CD4-positive, alpha-beta T cell treated with Interleukin-12 subunit alpha and Interleukin-12 subunit beta, for 1 hour (primary cell): Measurements from ENCODE around the gene CDK13.
A peak's percentile ranks its signal among the peaks of the same experiment; 100 is the strongest.
"Not testable (repeated sequence)": the region's sequence is repeated elsewhere in the genome, so short reads cannot be mapped to it uniquely, and the experiment has no call there.

Experiments used
- DNase-seq: peaks from one replicate; pipeline ENCODE4 v3.0.0-alpha.2; 2020

Gene CDK13

DNA sequence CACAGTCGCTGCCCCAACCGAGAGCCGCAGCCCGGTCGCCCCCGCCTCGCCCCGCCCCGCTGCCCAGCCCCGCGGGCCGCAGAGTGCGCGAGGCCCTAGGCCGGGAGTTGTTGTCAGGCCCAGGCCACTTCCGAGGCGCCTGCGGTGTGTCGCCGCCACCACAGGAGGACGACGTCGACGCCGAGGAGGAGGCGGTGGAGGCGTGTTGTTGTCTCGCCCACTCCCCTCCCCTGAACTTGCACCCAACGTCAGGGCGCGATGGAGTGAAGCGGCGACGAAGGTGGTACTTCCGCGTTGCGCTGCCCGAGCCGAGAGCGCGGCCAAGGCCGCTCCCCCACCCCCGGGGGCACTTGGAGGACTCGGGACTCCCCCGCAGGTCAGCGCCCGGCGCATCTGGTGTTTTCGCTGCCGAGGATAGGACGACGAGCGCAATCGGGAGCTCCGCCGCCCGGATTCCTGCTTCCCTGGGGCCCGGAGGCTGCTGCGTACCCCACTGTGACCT lies at the start of gene CDK13:
TSS of gene CDK13 (plus strand) at position 286 of the 502 bp plus-strand sequence. CDS start 386 bp downstream, outside the sequence.
- DNase-seq, result peak; percentile 93

DNA sequence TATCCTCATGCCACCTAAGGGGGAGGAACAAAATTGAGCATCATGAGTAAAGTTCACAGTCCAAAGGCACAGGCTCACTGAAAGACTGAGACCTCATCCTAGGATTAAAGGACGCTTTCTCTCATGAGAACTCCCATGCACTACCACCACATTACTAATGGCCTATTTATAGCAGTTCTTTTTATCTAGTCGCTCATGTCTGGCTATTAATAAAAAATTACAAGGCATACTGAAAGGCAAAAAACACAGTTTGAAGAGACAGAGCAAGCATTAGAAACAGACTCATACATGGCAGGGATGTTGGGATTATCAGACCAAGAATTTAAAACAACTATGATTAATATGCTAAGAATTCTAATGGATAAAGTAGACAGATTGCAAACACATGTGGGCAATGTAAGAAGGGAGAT lies 46.0 kb upstream of the CDK13 start:
- DNase-seq, result no peak

DNA sequence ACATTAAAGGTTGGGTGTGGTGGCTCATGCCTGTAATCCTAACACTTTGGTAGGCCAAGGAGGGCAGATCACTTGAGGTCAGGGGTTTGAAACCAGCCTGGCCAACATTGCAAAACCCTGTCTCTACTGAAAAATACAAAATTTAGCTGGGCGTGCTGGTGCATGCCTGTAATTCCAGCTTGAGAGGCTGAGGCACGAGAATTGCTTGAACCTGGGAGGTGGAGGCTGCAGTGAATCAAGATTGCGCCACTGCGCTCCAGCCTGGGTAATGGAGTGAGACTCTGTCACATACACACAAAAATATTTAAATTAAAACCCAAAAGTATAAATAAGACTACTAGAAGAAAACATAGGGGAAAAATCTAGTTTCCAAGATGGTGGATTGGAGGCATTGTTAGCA lies 41.9 kb upstream of the CDK13 start:
- DNase-seq, result no peak

DNA sequence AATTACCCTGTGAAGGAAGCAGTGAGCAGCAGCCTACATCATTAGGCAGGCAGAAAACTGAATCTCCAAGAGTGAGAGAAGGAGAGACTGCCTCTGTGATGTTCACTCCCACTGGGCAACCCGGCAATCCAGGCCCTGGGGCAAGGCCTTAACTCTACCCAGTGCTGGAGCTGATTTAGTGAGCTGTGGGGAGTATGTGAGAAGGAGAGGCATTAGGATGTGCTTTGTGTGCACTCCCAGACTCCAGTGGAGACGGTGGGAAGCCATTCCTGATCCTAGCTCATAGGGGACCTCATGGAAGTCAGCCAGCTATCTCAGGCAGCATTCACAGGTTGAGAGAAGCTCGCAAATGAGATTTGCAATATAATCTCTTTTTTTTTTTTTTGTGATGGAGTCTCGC lies 41.1 kb upstream of the CDK13 start:
- no peak for DNase-seq

DNA sequence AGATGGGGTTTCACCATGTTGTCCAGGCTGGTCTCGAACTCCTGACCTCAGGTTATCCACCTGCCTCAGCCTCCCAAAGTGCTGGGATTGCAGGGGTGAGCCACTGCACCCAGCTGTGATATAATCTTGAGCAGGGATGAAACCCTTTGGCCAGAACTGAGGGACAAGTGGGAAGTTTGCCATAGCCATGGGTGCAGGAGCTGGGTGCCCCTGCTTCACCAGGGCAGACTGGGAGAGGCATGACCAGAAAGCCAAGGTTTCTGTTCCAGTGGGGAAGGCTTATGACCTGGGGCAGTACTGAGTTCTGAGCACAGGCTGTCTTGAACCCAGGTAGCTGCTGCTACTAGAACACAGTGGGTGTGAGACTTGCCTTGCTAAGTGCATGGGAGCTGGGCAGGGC lies 40.5 kb upstream of the CDK13 start:
- DNase-seq, result no peak

DNA sequence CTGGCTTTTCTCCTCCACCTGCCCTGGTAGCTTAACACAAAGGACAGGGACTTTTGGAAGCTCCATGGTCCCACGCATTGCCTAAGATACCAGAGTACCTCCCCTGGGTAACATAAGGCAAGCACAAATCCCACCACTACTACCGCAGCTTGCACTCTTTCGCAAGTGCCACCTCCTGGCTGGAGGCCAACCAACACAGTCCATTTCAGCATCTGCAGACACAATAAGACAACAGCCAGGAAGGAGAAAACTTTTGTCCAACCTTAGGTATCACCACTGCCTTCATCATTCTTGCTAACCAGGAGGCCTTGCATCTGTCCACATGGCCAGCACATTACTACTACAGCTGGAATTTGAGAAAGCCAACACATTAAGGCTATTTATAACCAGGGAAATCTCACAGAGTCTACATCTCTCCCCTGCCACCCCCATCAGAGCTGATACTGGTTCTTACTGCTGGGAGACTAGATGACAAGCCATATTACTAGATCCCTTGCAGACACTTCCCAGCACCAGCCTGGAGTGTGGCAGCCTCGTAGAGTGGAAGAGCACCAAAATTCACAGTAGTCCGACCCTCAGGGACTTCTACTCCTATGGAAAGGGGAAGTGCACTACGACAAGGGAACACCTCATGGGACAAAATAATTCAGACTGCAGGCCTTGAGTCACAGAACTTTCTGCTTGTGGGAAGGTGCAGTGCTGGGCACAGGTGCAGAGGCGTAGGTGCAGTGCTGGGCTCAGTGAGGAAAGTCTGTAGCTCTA lies 39.8 kb upstream of the CDK13 start:
- DNase-seq, result no peak

DNA sequence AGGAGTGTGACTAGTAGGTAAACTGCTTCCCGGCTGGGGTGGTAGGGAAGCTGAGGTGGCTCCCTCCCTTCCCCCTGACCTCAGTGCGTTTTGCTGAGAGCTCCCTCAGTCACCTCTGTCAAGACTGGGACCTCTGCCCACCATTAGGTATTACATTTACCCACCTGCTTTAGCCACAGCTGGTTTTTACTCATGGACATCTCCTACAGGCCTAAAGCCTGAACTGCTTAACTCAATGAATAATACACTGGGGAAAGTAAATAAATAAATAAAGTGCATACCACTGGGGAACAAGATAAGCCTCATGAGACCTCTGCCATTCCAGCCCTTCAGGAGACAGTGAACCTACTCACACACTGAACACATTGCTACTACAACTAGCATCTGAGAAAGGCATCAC lies 38.9 kb upstream of the CDK13 start:
- no peak for DNase-seq

DNA sequence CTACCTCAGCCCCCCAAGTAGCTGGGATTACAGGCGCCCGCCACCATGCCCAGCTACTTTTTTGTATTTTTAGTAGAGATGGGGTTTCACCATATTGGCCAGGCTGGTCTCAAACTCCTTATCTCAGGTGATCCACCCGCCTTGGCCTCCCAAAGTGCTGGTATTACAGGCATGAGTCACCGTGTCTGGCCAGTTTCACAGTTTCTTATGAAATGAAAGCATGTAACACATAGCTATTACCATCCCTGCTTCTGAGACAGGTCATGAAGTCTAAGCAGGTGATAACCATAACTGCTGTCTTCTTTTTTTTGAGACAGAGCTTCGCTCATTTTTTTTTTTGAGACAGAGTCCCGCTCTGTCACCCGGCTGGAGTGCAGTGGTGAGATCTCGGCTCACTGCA lies 34.2 kb upstream of the CDK13 start:
- DNase-seq, result not testable (repeated sequence)

DNA sequence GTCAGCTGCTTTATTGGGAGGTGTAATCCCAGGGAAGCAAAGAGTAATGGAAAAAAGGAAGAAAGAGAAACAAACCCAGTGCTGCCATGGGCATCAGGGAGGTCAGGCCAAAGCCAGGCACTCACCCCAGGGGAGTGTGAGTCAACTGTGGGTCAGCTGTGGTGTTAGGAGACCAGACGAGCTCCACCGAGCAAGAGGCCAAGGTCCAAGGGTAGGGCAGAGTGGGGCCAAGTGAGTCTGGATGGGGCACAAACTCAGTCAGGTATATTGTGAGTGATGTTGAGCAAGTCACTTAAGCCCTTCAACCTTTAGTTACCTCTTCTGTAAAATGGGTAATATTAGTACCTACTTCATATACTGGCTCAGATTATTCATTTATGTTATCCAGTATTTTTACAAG lies 30.4 kb upstream of the CDK13 start:
- no peak for DNase-seq

DNA sequence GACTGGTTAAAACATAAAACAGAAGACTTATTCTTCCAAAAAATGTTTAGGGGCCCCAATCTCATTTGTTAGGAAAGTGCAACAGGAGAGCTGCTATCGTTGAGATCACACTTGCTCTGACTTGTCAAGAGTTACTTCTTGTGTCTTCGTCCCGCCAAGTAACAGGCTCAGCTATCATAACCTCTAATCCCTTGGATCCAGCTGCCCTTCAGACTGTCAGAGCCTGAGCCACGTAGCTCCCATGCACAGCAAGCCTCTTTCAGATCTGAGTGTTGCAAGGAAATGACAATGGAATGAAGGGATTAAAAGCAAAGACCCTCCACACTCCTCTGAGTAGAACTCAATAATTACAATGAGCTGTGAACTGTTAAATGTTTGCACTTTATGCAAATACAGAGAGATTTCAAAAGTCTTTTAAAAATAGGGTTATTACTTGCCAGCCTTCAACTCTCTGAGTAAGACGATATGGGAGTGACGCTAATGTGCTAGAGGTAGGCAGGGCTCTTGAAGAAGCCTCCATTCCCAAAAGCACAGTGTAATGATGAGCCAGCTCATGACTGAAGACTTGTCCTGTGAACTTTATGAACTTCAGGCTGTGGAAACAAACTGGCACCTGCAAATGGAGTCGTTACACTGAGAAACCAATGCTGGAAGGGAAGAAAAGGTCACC lies 28.4 kb upstream of the CDK13 start:
- DNase-seq, result no peak

DNA sequence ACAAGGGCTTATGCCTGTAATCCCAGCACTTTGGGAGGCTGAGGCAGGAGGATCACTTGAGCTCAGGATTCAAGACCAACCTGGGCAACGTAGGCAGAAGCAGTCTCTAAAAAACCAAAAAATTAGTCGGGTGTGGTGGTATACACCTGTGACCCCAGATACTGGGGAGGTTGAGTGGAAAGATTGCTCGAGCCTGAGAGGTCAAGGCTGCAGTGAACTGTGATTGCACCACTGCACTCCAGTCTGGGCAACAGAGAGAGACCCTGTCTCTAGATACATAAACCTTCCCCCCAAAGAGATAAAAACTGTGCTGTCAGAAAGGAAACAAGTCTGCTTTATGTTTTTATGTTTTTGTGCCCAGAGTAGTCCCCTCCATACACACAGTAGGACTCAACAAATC lies 27.5 kb upstream of the CDK13 start:
- no peak for DNase-seq

DNA sequence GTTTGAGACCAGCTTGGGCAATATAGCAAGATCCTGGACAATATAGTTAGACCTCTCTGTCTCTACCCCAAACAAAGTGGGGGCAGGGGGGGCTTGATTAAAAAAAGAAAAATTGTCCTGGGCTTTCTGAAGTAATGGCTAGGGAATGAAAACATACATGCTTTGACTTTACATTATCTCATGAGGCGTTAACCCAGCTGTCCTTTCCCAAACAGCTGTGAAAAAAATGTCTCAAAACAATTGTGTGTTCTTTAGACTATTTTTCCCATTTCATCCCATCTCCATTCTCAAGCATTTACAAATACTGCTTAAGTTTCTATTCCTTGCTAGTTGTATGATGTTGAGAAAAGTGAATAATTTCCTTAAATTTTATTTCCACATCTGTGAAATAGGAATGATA lies 27.0 kb upstream of the CDK13 start:
- DNase-seq, result no peak

DNA sequence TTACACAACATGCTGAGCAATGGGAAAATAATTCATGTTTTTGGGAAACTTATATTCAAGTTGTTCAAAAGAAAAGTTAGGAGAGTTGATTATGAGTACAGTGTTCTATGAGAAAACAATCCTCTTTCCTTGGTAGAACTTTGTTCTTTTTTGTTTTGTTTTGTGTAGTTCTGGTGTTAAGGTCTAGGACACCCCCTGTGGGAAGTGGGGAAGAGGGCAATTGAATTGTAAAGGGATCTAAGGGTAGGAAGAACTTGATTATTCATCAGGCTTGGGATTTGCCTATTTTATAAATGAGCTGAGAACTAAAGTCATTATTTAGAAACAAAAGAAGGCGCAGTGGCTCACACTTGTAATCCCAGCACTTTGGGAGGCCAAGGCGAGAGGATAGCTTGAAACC lies 25.9 kb upstream of the CDK13 start:
- no peak for DNase-seq

DNA sequence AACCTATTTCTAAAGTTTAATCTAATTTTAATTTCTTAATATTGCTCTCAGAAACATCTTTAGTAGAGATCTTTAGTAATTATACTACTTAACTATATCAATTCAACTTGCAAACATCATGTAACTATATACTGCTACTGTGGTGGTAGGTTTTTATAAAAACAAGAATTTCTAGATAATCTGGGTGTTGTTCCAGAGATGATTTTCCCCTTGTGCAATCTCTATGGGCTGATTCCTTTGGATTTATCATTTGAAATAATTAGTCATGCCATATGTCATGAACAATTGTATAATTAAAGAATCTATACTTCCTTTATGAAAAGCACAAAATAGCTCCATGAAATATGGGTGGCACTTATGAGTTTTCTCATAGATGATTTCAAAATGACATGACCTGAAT lies 23.9 kb upstream of the CDK13 start:
- DNase-seq, result no peak

DNA sequence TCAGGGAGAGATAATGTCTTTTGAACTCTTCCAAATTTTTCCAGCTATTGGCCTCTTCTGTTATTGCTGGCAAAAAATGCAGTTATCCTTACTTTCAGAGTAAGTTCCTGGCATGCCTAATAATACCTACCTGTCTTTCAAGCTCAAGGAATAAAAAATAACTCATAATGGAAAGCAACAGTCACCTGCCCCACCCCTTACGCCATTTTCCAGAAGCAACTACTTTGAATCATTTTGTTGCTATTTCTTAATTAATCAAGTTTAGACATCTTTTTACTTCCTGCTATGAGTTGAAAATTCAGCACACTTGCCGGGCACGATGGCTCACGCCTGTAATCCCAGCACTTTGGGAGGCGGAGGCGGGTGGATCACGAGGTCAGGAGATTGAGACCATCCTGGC lies 23.0 kb upstream of the CDK13 start:
- DNase-seq, result no peak

DNA sequence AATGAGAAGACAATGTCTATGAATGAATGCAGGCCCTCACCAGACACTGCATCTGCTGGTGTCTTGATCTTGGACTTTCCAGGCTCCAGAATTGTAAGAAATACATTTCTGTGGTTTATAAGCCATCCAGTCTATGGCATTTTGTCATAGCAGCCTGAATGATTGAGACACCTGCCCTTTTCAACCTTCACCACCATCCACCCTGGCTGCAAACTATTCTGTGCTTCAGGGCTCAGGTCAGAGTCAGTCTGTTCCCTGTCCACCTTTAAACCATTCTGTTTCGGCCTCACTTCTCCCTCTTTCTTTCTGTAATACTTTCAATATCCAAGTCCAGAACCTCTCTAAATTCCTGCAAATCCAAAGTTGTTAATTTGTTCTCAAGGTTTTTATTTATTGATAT lies 15.9 kb upstream of the CDK13 start:
- no peak for DNase-seq

DNA sequence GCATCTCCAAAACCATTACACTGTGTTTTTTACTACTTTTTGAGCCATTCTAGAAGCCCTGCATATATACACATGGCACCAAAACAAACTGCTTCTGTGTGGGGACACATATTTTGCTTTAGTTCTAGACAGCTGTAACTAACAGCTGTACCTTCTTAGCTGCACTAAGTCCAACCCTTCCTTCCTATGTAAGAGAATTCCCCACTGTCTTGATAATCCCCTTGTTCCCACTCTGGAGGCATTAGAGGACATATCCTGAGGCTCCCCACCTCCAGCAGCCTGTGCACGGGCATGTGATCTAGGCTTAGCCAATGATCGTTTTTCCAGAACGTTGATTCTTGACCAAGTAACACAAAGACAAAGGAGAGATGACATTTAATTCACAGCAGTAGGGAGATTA lies 13.3 kb upstream of the CDK13 start:
- DNase-seq, result no peak

DNA sequence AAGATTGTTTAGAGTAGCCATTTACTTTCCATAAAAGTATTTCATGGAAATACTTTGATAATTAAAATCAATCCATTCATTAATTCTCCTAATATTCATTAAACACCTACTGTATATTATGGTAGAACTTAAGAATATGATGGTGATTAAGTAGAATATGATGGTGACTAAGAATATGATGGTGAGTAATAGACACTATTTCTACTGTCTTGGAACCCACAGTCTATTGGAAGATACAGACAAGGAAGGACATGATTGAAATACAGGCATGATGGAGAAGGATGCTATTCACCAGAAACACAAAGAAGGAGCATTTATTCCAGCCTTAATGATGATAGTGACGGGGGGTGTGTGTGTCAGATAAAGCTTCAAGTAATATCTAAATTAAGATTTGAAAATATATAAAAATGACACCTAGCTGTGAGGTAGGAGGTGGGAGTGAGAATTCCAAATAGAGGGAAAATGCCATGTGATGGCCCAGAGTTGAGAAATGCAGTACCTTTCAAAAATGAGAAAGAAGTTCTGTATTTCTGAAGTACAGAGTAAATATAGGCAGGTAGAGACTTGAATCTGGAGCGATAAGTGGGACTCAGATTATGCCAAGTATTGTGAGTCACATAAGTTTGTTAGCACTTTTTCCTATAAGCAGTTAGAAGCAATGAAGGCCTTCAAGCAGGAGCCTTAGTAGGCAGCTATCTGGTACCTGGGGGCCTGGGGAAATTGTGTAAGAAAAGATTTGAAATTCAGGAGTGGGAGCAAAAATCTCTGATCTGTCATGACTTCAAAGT lies 12.5 kb upstream of the CDK13 start:
- no peak for DNase-seq

DNA sequence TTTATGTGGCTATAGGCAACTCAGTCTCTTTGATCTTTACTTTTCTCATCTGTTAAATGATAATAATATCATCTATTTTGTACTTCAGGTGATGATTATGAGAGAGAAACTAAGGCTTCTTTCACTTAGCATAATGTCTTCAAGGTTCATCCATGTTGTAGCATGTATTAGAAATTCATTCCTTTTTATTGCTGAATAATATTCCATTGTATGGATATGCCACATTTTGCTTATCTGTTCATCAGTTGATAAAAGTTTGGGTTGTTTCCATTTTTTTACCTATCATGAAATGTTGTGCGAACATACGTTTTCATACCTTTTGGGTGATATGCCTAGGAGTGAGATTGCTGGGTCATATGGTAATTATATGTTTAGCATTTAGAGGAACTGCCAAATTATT lies 7.2 kb upstream of the CDK13 start:
- no peak for DNase-seq

DNA sequence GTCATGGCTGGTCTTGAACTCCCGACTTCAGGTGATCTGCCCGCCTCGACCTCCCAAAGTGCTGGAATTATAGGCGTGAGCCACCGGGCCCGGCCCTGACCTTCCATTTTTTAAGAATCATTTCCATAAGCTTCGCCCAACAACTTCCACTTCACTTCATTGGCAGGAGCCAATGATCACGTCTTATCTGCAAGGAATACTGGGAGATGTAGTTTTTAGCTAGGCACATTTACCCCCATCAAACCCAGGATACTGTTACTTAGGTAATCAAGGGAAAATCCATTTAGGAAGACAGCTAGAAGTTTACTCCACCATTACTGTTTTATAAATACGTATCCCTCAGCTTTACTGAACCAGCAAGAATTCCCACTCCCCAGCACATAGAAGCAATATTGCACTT lies 3.4 kb upstream of the CDK13 start:
- no peak for DNase-seq

DNA sequence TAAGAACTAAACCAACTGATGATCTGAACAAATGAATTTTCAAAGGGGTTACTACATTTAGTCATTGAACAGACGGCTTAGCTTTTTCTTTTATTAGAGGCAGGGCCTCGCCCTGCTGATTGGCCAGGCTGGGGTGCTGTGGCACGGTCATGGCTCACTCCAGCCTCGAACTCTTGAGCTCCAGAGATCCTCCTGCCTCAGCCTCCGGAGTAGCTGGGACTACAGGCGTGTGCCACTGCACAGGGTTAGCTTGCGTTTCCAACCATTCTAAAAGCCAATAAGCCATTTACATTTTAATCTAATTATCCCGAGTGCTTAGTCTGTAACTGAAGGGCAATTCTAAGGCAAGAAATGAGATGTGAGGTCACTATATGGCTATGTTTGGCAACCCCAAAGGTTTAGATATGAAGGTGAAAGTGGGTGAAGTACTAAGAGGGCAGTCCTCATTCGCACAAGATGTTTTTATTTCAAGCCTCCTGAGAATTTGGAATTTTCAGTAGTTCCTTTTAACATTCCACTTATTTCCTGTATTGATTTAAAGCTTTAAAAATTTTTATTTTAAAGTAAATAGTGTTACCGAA lies 1.6 kb upstream of the CDK13 start:
- no peak for DNase-seq

DNA sequence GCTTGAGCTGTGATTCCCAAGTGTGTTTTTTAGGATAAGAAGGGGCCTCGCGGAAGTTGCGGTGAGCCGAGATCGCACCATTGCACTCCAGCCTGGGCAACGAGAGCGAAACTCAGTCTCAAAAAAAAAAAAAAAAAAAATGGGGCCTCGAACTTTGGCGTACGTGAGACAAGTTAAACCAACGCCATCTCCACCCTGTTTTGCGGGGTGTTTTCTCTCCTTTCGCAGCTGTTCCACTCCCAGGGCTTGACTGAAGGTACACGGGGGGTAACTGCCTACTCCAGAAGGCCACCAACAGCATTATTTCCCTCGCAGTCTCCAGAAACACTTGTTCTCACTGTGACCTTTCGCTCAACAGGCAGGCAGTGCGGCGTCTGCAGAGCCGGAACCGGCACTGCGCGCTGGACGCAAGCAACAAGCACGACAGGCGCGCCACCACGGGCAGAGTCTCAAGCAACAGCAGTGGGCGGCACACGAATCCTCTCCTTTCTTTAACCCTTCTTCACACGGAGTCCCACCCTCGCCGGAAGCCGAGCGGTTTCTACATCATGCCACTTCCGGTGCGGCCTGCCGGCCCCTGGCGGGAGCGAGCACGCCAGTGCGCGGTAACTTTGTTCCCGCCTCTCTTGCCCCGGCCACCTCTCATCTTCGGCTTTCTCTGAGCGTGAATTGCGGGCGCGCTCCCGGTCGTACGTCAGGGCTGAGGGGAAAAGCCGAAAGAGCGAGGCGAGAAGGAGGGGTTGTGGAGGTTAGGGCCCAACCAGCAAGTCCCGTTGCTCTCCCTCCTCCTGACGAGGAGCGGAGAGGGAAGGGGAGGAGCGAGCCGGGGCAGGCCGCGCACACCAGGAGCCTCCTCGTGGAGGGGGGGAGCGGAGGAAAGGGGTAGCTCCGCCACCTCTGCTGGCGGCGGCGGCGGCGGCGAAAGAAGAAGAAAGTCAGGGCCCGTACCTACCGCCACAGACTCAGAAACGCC lies 814 bp upstream of the CDK13 start:
- peak; percentile 98 for DNase-seq
